Renal cortex interstitium (tissue), 15 donors: Measurements from ENCODE around the gene RNF168. TPM values are rescaled to one million over a fixed set of nuclear protein-coding genes. Genes with fewer than 3 reads are reported as not detected.
"Not testable (repeated sequence)": the region's sequence is repeated elsewhere in the genome, so short reads cannot be mapped to it uniquely, and the experiment has no call there.

Source experiments
- DNase-seq, 11 donors: peaks; one replicate each; pipeline ENCODE4 v3.0.0-alpha.2; 2013; ENCODE audit warnings: low read depth in 9 of 11, low spot score in 4 of 11; ENCODE audit errors: extremely low read depth in 1 of 11
- long read RNA-seq, 16 experiments: transcript quantifications; one replicate each; lab custom pipeline, GENCODE V29; 2026
- polyA plus RNA-seq, 3 donors: library from polyadenylated mRNA; unstranded; fragments of 120-200 nt; gene quantifications; one replicate each; pipeline ENCODE4 v1.2.1, GENCODE V29; 2013; ENCODE audit not compliant: insufficient read length in 3 of 3

Gene RNF168, protein sequence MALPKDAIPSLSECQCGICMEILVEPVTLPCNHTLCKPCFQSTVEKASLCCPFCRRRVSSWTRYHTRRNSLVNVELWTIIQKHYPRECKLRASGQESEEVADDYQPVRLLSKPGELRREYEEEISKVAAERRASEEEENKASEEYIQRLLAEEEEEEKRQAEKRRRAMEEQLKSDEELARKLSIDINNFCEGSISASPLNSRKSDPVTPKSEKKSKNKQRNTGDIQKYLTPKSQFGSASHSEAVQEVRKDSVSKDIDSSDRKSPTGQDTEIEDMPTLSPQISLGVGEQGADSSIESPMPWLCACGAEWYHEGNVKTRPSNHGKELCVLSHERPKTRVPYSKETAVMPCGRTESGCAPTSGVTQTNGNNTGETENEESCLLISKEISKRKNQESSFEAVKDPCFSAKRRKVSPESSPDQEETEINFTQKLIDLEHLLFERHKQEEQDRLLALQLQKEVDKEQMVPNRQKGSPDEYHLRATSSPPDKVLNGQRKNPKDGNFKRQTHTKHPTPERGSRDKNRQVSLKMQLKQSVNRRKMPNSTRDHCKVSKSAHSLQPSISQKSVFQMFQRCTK
- polyA plus RNA-seq, result 10 to 100 TPM; 15.7 to 16.7 (median 16.6) TPM
- long read RNA-seq, donor 1, full-length matches to known transcripts, result 3 of 3 reads
- long read RNA-seq, donor 1, partial matches to known transcripts, result 0 of 3 reads
- long read RNA-seq, donor 1, other reads (novel, unspliced or antisense), result 0 of 3 reads
- long read RNA-seq, donor 2, result 0 reads
- long read RNA-seq, donor 3, full-length matches to known transcripts, result 7 of 7 reads
- long read RNA-seq, donor 3, partial matches to known transcripts, result 0 of 7 reads
- long read RNA-seq, donor 3, other reads (novel, unspliced or antisense), result 0 of 7 reads
- long read RNA-seq, donor 4, full-length matches to known transcripts, result 2 of 2 reads
- long read RNA-seq, donor 4, partial matches to known transcripts, result 0 of 2 reads
- long read RNA-seq, donor 4, other reads (novel, unspliced or antisense), result 0 of 2 reads
- long read RNA-seq, donor 5, result 0 reads
- long read RNA-seq, donor 6, full-length matches to known transcripts, result 5 of 10 reads
- long read RNA-seq, donor 6, partial matches to known transcripts, result 5 of 10 reads
- long read RNA-seq, donor 6, other reads (novel, unspliced or antisense), result 0 of 10 reads
- long read RNA-seq, donor 7, full-length matches to known transcripts, result 8 of 8 reads
- long read RNA-seq, donor 7, partial matches to known transcripts, result 0 of 8 reads
- long read RNA-seq, donor 7, other reads (novel, unspliced or antisense), result 0 of 8 reads
- long read RNA-seq, donor 8, result 0 reads
- long read RNA-seq, donor 9, full-length matches to known transcripts, result 2 of 2 reads
- long read RNA-seq, donor 9, partial matches to known transcripts, result 0 of 2 reads
- long read RNA-seq, donor 9, other reads (novel, unspliced or antisense), result 0 of 2 reads
- long read RNA-seq, donor 10, full-length matches to known transcripts, result 2 of 2 reads
- long read RNA-seq, donor 10, partial matches to known transcripts, result 0 of 2 reads
- long read RNA-seq, donor 10, other reads (novel, unspliced or antisense), result 0 of 2 reads
- long read RNA-seq, donor 11, full-length matches to known transcripts, result 2 of 2 reads
- long read RNA-seq, donor 11, partial matches to known transcripts, result 0 of 2 reads
- long read RNA-seq, donor 11, other reads (novel, unspliced or antisense), result 0 of 2 reads
- long read RNA-seq, donor 12, full-length matches to known transcripts, result 3 of 3 reads
- long read RNA-seq, donor 12, partial matches to known transcripts, result 0 of 3 reads
- long read RNA-seq, donor 12, other reads (novel, unspliced or antisense), result 0 of 3 reads
- long read RNA-seq, donor 13, result 0 reads
- long read RNA-seq, donor 14, result 0 reads
- long read RNA-seq, donor 15, full-length matches to known transcripts, result 3 of 3 reads
- long read RNA-seq, donor 15, partial matches to known transcripts, result 0 of 3 reads
- long read RNA-seq, donor 15, other reads (novel, unspliced or antisense), result 0 of 3 reads
- long read RNA-seq, donor 16, full-length matches to known transcripts, result 14 of 14 reads
- long read RNA-seq, donor 16, partial matches to known transcripts, result 0 of 14 reads
- long read RNA-seq, donor 16, other reads (novel, unspliced or antisense), result 0 of 14 reads

DNA sequence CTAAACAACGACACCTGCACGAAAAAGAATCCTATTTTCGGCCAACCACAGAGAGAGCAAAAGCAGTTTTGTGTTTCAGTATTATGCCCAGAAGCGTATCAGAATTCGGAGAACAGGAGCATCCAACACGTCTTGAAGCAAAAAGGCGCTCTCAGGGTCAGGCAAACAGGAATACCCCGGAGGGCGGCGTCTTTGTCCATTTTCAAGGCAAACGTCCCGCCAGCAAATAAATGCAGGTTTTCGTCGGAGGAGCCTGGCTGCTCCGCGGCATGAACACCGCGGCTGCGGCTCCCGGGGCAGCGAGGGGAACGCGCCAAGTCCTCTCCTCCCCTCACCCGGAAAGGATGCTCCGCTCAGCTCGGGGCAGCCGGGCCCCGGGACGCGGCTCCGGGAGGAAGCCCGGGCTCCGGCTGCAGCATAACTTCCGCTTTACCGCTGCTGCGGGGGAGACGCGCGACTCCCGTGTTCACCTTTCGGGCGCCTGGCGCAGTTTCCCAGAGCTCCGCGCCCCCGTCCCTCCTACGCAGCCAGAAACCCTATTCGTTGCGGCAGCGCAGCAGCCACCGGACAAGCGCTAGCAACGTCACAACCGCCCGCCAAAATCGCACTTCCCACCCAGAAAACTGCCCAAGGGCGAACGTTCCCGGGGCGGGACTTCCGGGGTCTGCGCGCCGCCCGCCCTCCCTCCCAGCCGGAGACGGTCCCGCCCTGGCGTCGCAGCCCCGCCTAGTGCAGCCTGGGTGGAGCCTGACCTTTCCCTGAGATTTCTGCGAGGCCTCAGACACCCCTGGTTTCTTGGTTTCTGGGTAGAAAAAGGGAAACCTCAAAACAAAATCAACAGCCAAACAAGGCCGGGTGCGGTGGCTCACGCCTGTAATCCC is at the start of gene RNF168:
Gene RNF168 (minus strand): TSS at position 573 of the 881 bp plus-strand sequence. CDS start 595 bp downstream, outside the sequence.
- DNase-seq, result peak; percentile 84 to 94 (median 93)

- no peak for DNase-seq
Observed at GRCh38 chr3:196552253-196552652, 48.7 kb upstream of the RNF168 start.

DNA sequence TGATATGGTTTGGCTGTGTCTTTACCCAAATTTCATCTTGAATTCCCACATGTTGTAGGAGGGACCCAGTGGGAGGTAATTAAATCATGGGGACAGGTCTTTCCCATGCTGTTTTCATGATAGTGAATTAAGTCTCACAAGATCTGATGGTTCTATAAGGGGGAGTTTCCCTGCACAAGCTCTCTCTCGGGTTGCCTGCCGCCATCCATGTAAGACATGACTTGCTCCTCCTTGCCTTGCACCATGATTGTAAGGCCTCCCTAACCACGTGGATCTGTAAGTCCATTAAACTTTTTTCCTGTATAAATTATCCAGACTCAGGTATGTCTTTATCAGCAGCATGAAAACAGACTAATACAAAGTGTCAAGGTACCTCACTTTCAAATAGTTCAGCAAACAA is 46.6 kb upstream of the RNF168 start:
- DNase-seq, result not testable (repeated sequence)

DNA sequence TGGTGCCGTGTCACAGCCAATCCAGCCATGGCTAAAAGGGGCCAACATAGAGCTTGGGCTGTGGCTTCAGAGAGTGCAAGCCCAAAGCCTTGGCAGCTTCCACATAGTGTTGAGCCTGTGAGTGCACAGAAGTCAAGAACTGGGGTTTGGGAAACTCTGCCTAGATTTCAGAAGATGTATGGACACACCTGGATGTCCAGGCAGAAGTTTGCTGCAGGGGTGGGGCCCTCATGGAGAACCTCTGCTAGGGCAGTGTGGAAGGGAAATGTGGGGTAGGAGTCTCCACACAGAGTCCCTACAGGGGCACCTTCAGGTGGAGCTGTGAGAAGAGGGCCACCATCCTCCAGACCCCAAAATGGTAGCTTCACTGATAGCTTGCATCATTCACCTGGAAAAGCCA is 45.7 kb upstream of the RNF168 start:
- not testable (repeated sequence) for DNase-seq

GRCh38 chr3:196547067-196547466 is 43.5 kb upstream of the RNF168 start:
- DNase-seq, result no peak

DNA sequence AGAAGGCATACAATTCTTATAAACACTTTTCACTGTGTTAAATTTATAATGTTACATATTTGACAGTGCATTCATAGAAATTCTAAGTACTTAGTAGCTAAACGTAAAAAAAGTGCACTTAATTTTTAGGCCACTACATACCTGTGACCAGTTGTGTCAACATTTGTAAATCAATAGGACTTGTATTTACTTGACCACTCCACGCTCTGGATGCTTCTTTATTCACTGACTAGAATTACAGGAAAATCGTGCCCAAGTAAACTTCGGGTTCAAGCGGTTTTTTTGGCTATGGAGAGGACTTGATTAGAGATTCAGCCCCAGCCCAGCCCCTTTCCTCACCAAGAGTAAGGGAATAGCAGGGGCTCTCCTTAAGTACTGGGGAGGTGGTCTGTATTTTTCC is 43.0 kb upstream of the RNF168 start:
- no peak for DNase-seq

- DNase-seq, result no peak
Observed at GRCh38 chr3:196544491-196544992, 41.0 kb upstream of the RNF168 start.

GRCh38 chr3:196541684-196542445 is 38.3 kb upstream of the RNF168 start:
- DNase-seq, result no peak

DNA sequence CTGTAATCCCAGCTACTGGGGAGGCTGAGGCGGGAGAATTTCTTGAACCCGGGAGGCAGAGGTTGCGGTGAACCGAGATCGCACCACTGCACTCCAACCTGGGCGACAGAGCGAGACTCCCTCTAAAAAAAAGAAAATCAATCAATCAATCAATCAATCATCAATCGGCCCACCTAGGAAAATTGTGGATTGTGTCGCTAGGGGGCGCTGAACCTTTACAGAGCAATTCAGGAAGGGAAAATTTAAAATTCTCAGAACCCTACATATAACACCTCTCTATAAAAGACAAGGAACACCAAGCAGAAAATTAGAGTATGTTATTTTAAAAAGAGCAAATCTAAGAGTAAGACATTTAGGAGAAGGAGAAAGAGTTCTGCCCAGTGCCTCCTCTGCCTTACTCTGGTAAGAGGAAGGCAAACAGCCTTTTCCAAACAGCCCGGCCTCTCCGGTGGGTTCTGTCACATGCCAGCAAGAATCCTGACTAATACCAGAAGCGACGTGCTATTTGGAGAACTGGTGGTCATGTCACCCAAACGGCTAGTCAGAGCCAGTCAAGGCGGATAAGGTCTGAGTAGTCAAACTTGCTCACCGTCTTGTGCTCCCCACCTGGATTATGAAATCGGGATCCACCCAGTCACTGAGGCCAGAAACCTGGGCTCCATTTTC is 33.9 kb upstream of the RNF168 start:
- DNase-seq, result peak in 1 of 11 donors; percentile 5

GRCh38 chr3:196533260-196533681 is 29.7 kb upstream of the RNF168 start:
- no peak for DNase-seq

DNA sequence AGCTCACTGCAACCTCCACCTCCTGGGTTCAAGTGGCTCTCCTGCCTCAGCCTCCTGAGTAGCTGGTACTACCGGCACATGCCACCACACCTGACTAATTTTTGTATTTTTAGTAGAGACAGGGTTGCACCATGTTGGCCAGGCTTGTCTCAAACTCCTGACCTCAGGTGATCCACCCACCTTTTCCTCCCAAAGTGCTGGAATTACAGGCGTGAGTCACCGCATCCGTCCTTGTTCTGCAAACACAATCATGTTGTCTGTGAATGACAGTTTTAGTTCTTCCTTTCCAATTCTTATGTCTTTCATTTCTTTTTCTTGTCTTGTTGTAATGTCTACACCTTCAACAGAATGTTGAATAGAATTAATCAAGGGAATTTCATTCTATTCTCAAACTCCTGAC is 27.9 kb upstream of the RNF168 start:
- no peak for DNase-seq

GRCh38 chr3:196528639-196529233 is 25.2 kb upstream of the RNF168 start:
- peak in 10 of 11 donors; percentile 15 to 71 (median 49) for DNase-seq

DNA sequence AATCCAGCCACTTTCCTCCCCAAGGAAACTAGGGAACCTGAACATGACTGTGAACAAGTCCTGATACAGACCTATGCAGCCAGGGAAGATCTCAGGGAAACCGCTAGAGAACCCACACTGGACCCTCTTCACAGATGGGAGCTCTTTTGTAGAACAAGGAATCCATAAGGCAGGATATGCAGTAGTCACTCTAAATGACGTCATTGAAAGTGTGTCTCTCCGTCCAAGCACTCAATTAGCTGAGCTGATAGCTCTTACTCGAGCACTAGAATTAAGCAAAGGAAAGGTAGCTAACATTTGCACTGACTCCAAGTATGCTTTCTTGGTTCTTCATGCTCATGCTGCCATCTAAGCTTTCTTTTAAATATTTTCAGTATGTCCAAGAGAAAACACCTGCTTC is 21.6 kb upstream of the RNF168 start:
- DNase-seq, result no peak

GRCh38 chr3:196524527-196524926 is 21.0 kb upstream of the RNF168 start:
- no peak for DNase-seq

GRCh38 chr3:196523841-196524240 is 20.3 kb upstream of the RNF168 start:
- no peak for DNase-seq
